Vagina (tissue), 2 donors: ENCODE measurements around the gene RTP5. TPM values are rescaled to one million over a fixed set of nuclear protein-coding genes. Genes with fewer than 3 reads are reported as not detected.
A peak's percentile ranks its signal among the peaks of the same experiment; 100 is the strongest.

Experiments used
- DNase-seq, 2 donors: peaks; one replicate each; pipeline ENCODE4 v3.0.0-alpha.2; 2017; ENCODE audit errors: extremely low spot score in 2 of 2
- H3K27ac ChIP-seq: fragments of 200-600 bp; sonication (generic); one replicate; pipeline ENCODE4 v1.5.1; 2019
- H3K27me3 ChIP-seq: fragments of 200-600 bp; sonication (generic); one replicate; pipeline ENCODE4 v1.5.1; 2019
- H3K36me3 ChIP-seq, 2 donors: fragments of 200-600 bp; sonication (generic); one replicate each; pipeline ENCODE4 v1.5.1; 2017 to 2019
- H3K4me1 ChIP-seq: fragments of 200-600 bp; sonication (generic); one replicate; pipeline ENCODE4 v1.5.1; 2019
- H3K4me3 ChIP-seq, 2 donors: fragments of 200-600 bp; sonication (generic); 1 replicate in 1 of 2; 2 replicates in 1 of 2; pipeline ENCODE4 v1.5.1; 2016 to 2019
- H3K9me3 ChIP-seq: fragments of 200-600 bp; sonication (generic); one replicate; pipeline ENCODE4 v1.5.1; 2019
- CTCF ChIP-seq, 3 experiments: fragments of 450-650 bp in 2 of 3; fragments of 200-600 bp in 1 of 3; sonication (generic) in 1 of 3; IDR thresholded peaks; one replicate each; pipeline ENCODE4 v1.5.1; 2017 to 2019; ENCODE audit warnings: antibody characterized with exemption in 3 of 3, mild to moderate bottlenecking in 2 of 3, moderate library complexity in 2 of 3
- POLR2A ChIP-seq, 2 donors: fragments of 450-650 bp; IDR thresholded peaks; one replicate each; pipeline ENCODE4 v1.6.1; 2017; ENCODE audit warnings: antibody characterized with exemption in 2 of 2, mild to moderate bottlenecking in 2 of 2, moderate library complexity in 2 of 2
- POLR2AphosphoS5 ChIP-seq, 2 donors: sonication (generic); formaldehyde crosslinking; IDR thresholded peaks; one replicate each; pipeline ENCODE4 v1.9.0; 2017; ENCODE audit warnings: antibody characterized with exemption in 2 of 2, mild to moderate bottlenecking in 2 of 2, low read depth in 1 of 2; ENCODE audit not compliant: insufficient read depth in 1 of 2
- intact Hi-C: fragments of 100-400 bp; cut with DNase I; formaldehyde crosslinking; loops from one replicate; pipeline ENCODE4 v1.15.1; 2023
- total RNA-seq: library from RNA; depleted of rRNA; stranded (reverse); fragments of >200 nt; gene quantifications from one replicate; pipeline ENCODE4 v1.2.3, GENCODE V29; 2016

Gene RTP5
- total RNA-seq, 1 donor from 2014 or later: not detected

- Histone ChIP-seq H3K27ac (no peak overlapping the region), H3K4me1 (peaks cover 21% of the 10 kb centered on the region), H3K9me3 (no peaks in the 10 kb centered on the region), H3K36me3 (no peaks in the 10 kb centered on the region), H3K4me3 (no peak overlapping the region), H3K27me3 (no peaks in the 10 kb centered on the region)
- TF ChIP-seq POLR2AphosphoS5 (IDR thresholded peaks at IDR 0.05; ENCODE audit: insufficient read depth in 1 of 2, low read depth in 1 of 2): no peak
- no peak for TF ChIP-seq CTCF (IDR thresholded peaks at IDR 0.05)
- TF ChIP-seq POLR2A (IDR thresholded peaks at IDR 0.05): no peak
- DNase-seq: no peak
- intact Hi-C loops: no loop called here
Observed at GRCh38 chr2:241842067-241842415, 27.5 kb upstream of the RTP5 start.

- DNase-seq: no peak
Observed at GRCh38 chr2:241842620-241843211, 26.8 kb upstream of the RTP5 start.

GRCh38 chr2:241843321-241844065, 26.0 kb upstream of the RTP5 start:
- intact Hi-C loops: no loop called here
- Histone ChIP-seq H3K4me1 (peaks cover 21% of the 10 kb centered on the region), H3K27me3 (no peaks in the 10 kb centered on the region), H3K9me3 (no peaks in the 10 kb centered on the region), H3K36me3 (no peaks in the 10 kb centered on the region), H3K27ac (peak overlapping the region; percentile 73), H3K4me3 (peak overlapping the region; percentile 44 to 52)
- TF ChIP-seq CTCF (IDR thresholded peaks at IDR 0.05): no peak
- no peak for TF ChIP-seq POLR2AphosphoS5 (IDR thresholded peaks at IDR 0.05; ENCODE audit: insufficient read depth in 1 of 2, low read depth in 1 of 2)
- no peak for TF ChIP-seq POLR2A (IDR thresholded peaks at IDR 0.05)
- DNase-seq: no peak

More at GRCh38 chr2:241842620-241843211, 26.8 kb upstream of the RTP5 start:
- intact Hi-C loops: no loop called here
- Histone ChIP-seq H3K4me1 (peaks cover 21% of the 10 kb centered on the region), H3K36me3 (no peaks in the 10 kb centered on the region), H3K9me3 (no peaks in the 10 kb centered on the region), H3K27ac (peak overlapping the region; percentile 73), H3K4me3 (peak overlapping the region in 1 of 2 donors; percentile 52), H3K27me3 (no peaks in the 10 kb centered on the region)
- TF ChIP-seq CTCF (IDR thresholded peaks at IDR 0.05) (no peak), POLR2A (IDR thresholded peaks at IDR 0.05) (no peak), POLR2AphosphoS5 (IDR thresholded peaks at IDR 0.05; ENCODE audit: insufficient read depth in 1 of 2, low read depth in 1 of 2) (peak in 1 of 2 donors; percentile 61)

- Histone ChIP-seq H3K27ac (peak overlapping the region; percentile 73), H3K9me3 (no peaks in the 10 kb centered on the region), H3K27me3 (no peaks in the 10 kb centered on the region), H3K4me1 (peaks cover 21% of the 10 kb centered on the region), H3K36me3 (no peaks in the 10 kb centered on the region), H3K4me3 (peak overlapping the region; percentile 44 to 52)
- DNase-seq: no peak
- TF ChIP-seq POLR2AphosphoS5 (IDR thresholded peaks at IDR 0.05; ENCODE audit: insufficient read depth in 1 of 2, low read depth in 1 of 2) (peak in 1 of 2 donors; percentile 50), POLR2A (IDR thresholded peaks at IDR 0.05) (peak in 1 of 2 donors; percentile 4), CTCF (IDR thresholded peaks at IDR 0.05) (no peak)
- intact Hi-C loops: no loop called here
Observed at GRCh38 chr2:241844066-241844728, 25.3 kb upstream of the RTP5 start.
